Fibroblast of villous mesenchyme (primary cell): ENCODE measurements around the gene PRC1. TPM values are rescaled to one million over a fixed set of nuclear protein-coding genes. Genes with fewer than 3 reads are reported as not detected.

Experiments used
- DNase-seq: peaks from one replicate; pipeline ENCODE4 v3.0.0-alpha.2; 2010; ENCODE audit warnings: low read depth
- H3K4me3 ChIP-seq: 2 replicates; pipeline ENCODE4 v1.5.1; 2011; ENCODE audit warnings: low read depth, mild to moderate bottlenecking, low read length
- total RNA-seq: library from RNA; depleted of rRNA; stranded (reverse); fragments of >200 nt; gene quantifications from 2 replicates; pipeline ENCODE4 v1.2.3, GENCODE V29; 2012
- TF ChIP-seq, protein P1 (sequence below): IDR thresholded peaks from 2 replicates; pipeline ENCODE4 v1.5.1; 2012; ENCODE audit warnings: low read depth, mild to moderate bottlenecking, low read length; ENCODE audit not compliant: insufficient read depth

The PRC1 gene
- total RNA-seq, 1 donor: 113 TPM

DNA sequence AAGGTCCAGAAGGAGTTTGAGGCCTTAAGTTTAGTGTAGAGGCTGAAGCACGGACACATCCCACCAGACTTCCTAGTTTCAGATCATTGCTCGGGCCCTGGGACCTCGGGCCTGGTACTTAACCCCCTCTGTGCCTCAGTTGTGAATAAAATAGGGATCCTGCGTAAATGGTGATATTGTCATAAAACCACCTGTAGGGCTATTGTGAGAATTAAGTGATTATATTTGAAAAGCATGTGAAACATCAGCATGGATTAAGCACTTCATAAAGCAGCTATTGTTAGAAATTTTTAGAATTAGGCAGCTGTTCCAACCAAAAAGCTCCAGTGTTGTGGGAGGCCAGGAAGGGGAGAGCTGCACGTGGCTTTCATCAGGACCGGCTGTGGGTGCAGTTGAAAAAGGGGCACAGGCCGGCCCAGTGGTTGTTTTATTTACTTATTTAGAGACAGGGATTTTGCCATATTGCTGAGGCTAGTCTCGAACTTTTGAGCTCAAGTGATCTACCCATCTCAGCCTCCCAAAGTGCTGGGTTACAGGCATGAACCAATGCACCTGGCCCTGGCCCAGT, 35.2 kb downstream of the PRC1 start:
- TF ChIP-seq, protein P1, sequence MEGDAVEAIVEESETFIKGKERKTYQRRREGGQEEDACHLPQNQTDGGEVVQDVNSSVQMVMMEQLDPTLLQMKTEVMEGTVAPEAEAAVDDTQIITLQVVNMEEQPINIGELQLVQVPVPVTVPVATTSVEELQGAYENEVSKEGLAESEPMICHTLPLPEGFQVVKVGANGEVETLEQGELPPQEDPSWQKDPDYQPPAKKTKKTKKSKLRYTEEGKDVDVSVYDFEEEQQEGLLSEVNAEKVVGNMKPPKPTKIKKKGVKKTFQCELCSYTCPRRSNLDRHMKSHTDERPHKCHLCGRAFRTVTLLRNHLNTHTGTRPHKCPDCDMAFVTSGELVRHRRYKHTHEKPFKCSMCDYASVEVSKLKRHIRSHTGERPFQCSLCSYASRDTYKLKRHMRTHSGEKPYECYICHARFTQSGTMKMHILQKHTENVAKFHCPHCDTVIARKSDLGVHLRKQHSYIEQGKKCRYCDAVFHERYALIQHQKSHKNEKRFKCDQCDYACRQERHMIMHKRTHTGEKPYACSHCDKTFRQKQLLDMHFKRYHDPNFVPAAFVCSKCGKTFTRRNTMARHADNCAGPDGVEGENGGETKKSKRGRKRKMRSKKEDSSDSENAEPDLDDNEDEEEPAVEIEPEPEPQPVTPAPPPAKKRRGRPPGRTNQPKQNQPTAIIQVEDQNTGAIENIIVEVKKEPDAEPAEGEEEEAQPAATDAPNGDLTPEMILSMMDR: no peak
- DNase-seq: no peak
- H3K4me3 ChIP-seq: no peak overlapping the region

DNA sequence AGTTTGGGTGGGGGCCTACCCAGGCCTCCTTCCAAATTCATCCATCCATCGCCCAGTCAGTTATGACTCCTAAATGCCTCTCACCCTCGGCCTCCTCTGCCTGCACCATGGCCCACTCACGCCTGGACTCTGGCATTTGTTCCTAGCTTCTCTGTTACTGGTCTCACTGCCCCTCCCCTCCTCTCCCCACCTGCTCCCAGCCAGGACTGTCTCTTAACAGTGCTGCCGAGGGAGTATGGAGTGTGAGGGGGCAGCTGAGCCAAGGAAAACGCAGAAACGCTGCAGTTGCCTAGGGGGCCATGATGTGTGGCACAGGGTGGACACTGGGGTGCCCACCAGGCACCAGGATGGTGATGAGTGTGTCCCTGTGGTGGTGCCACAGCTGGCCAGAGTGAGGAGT, 36.5 kb downstream of the PRC1 start:
- TF ChIP-seq, protein P1: no peak
- peak overlapping the region; percentile 72 for H3K4me3 ChIP-seq
- no peak for DNase-seq

DNA sequence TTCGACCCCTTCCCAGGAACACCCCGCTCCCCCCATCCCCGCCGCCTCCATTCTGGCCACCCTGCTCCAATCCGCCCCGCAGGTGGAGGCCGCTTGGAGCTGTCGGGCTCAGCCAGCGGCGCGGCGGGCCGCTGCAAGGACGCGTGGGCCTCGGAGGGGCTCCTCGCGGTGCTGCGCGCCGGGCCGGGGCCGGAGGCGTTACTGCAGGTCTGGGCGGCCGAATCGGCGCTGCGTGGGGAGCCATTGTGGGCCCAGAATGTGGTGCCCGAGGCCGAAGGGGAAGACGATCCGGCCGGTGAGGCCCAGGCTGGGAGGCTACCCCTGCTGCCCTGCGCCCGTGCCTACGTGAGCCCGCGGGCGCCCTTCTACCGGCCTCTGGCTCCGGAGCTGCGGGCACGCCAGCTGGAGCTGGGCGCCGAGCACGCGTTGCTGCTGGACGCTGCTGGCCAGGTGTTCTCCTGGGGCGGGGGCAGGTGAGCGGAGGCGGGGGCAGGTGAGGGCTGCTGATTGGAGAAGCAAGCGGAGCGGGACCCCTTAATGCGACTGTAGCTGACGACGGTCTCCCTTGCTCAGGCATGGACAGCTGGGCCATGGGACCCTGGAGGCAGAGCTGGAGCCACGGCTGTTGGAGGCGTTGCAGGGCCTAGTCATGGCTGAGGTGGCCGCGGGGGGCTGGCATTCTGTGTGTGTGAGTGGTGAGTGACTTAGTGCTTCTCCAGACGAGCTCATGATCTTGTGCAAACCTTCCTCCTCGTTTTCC, 37.1 kb downstream of the PRC1 start:
- peak overlapping the region; percentile 72 for H3K4me3 ChIP-seq
- TF ChIP-seq, protein P1: no peak
- peak; percentile 32 for DNase-seq

DNA sequence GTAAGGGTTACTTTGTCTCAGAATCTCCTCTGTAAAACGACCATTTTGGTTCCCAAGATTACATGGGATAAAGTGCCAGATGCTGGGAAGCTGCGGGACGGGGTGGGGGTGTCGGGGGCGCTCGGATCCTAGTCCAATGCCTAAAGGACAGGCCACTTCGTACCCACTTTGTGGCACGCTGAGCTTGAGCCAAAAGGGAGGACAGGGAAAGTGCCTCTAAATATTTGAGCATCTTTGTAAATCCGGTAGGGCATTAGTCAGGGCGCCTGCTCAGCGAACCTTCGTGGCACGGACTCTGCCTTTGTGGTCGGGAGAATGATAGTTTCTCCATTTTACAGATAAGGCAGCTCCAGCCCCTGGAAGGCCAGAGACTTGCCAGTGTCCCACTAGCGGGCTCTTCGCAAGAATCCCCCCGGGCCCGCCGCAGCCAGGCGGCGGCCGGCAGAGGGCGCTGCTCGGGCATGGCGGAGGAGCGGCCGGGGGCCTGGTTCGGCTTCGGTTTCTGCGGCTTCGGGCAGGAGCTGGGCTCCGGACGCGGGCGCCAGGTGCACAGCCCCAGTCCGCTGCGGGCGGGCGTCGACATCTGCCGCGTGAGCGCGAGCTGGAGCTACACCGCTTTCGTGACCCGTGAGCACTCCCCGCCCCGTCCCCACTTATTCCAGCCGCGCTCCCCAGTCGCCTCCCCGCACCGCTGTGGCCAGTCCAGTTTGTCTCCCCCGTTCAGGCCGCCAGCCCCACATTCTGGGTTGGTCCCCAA, 37.9 kb downstream of the PRC1 start:
- DNase-seq: peak; percentile 81
- TF ChIP-seq, protein P1: peak; percentile 98
- peak overlapping the region; percentile 72 for H3K4me3 ChIP-seq

DNA sequence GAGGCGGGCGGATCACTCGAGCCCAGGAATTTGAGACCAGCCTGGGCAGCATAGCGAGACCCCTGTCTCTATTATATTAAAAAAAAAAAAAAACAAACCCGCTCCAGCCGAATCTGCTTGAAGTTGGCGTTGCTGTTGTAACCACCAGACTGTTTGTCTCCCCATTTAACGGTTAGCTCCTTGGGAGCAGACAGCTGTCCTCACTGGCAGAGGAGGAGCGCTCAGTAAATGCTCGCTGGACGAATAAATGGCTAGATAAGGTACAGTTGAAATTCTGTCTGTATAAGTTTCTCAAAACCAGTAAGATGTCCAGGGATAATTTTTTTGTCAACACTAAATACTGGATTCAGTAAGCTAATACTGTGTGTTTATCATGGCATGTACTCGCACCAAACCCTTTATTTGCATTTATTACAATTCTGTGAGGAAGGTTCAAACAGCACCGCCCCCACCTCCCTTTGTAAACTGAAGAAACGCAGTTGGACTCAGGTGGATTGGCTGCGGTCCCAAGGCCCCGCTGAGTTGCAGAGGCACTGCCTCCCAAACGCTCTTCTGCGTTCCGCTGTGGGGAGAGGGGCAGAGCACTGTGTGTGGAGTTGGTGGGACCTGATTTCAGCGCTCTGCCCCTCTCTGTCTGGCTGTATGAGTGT, 38.6 kb downstream of the PRC1 start:
- DNase-seq: no peak
- TF ChIP-seq, protein P1: no peak
- peak overlapping the region; percentile 97 for H3K4me3 ChIP-seq

DNA sequence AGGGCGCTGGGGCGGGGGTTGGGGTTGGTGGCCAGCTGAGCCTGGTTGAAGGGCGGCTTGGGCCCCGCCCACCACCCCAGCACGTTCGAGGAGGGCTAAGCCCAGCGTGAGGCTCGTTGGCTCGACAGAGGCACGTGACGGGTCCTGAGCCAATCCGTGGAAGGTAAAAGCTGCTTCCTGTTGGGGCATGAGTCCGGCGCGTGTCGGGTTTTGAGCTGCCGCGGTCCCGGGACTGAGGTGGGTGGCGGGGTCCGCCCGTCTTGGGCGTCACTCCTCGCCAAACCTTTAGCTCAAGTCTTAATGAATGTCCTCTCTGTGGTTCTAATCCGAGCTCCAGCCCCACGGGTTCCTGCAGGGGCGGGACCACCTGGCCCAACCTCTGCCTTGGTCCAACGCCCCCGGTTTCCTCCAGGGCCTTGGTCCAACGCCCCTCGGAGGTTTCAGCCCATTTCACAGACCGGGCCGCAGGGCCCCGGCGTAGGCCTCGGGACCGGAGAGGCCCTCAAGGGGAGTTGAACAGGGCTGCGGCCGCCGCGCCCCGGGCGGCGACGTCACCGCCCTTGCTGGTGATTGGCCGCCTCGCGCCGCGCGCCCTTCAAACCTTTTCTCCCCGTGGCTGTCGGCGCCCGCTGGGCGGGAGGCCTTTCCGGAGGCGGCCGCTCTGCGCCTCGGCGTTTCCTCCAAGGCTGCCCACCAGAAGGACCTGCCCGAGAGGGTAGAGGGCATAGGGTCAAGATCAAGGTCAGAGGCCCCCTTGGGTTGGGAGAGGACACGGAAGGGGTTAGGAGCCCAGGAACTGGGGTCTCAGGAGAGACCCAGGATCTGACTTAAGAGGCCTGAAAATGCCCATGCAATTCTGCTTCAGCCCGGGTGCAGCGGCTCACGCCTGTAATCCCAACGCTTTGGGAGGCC, 39.4 kb downstream of the PRC1 start, which contains the start of gene RCCD1:
Gene RCCD1 (plus strand): TSS at position 173 of the 912 bp plus-strand sequence. CDS start 1,851 bp downstream, outside the sequence.
- H3K4me3 ChIP-seq: peak within 1 kb of the TSS; percentile 97
- peak; percentile 95 for DNase-seq
- TF ChIP-seq, protein P1: no peak
